Parathyroid adenoma (tissue), 2 donors: Measurements from ENCODE around the gene CDH18.

ENCODE experiments used
- H2AFZ ChIP-seq: fragments of 300-600 bp; sonication (generic); one replicate; pipeline ENCODE4 v1.7.0; 2017; ENCODE audit warnings: antibody characterized with exemption, mild to moderate bottlenecking
- H3K27ac ChIP-seq: fragments of 300-600 bp; sonication (generic); one replicate; pipeline ENCODE4 v1.7.0; 2017
- H3K27me3 ChIP-seq: fragments of 300-600 bp; sonication (generic); one replicate; pipeline ENCODE4 v1.7.0; 2017; ENCODE audit warnings: low read length; ENCODE audit not compliant: control insufficient read depth, insufficient read depth
- H3K36me3 ChIP-seq: fragments of 300-600 bp; sonication (generic); one replicate; pipeline ENCODE4 v1.7.0; 2017; ENCODE audit warnings: low read length; ENCODE audit not compliant: control insufficient read depth, insufficient read depth
- H3K4me1 ChIP-seq: fragments of 300-600 bp; sonication (generic); one replicate; pipeline ENCODE4 v1.7.0; 2017; ENCODE audit warnings: control low read depth
- H3K4me2 ChIP-seq: fragments of 300-600 bp; sonication (generic); one replicate; pipeline ENCODE4 v1.7.0; 2017; ENCODE audit warnings: low read length
- H3K4me3 ChIP-seq: fragments of 300-600 bp; sonication (generic); one replicate; pipeline ENCODE4 v1.7.0; 2017; ENCODE audit warnings: low read depth, low read length
- H3K79me2 ChIP-seq: fragments of 300-600 bp; sonication (generic); one replicate; pipeline ENCODE4 v1.7.0; 2017; ENCODE audit warnings: control low read depth
- H3K9ac ChIP-seq: fragments of 300-600 bp; sonication (generic); one replicate; pipeline ENCODE4 v1.7.0; 2017; ENCODE audit warnings: mild to moderate bottlenecking
- H3K9me3 ChIP-seq: fragments of 300-600 bp; sonication (generic); one replicate; pipeline ENCODE4 v1.7.0; 2017; ENCODE audit warnings: low read length; ENCODE audit not compliant: control insufficient read depth
- TF ChIP-seq, protein P1 (sequence below): fragments of 300-600 bp; sonication (generic); IDR thresholded peaks from one replicate; pipeline ENCODE4 v1.7.0; 2017; ENCODE audit warnings: antibody characterized with exemption, mild to moderate bottlenecking
- donor health status: primary hyperparathyroidism.

The CDH18 gene

DNA sequence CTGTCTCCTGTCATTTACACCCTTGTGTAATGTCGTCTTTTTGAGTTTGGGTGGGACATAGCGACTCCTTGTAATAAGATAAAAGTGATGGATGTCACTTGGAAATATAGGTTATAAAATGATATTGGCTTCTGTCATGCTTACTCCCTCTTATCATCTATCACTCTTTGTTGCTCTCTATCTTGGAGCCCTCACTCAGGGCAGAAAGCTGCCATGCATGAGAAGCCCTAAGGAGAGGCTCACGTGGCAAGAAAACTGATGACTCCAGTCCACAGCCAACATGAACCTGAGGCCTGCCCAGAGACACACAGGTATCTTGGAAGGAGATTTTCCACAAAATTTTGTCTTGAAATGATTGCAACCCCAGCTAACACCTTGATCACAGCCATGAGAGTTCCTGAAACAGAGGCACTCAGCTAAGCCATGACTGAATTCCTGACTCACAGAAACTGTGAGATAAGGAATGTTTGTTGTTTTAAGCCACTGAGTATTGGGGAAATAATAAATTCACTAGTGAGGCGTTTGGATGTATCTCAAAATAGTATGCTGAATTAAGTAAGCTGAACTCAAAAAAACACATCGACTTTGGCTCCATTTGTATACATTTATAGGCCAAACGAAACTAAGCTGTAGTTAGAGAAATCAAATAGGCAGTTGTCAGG lies 216.7 kb downstream of the CDH18 start:
- H3K9ac ChIP-seq = no peak overlapping the region
- H3K36me3 ChIP-seq = no peaks in the 10 kb centered on the region
- H3K4me1 ChIP-seq = no peaks in the 10 kb centered on the region
- H2AFZ ChIP-seq = no peak overlapping the region
- H3K4me2 ChIP-seq = no peak overlapping the region
- no peak overlapping the region for H3K27ac ChIP-seq
- no peaks in the 10 kb centered on the region for H3K79me2 ChIP-seq
- H3K9me3 ChIP-seq = no peaks in the 10 kb centered on the region
- H3K27me3 ChIP-seq = no peaks in the 10 kb centered on the region
- TF ChIP-seq, protein P1, sequence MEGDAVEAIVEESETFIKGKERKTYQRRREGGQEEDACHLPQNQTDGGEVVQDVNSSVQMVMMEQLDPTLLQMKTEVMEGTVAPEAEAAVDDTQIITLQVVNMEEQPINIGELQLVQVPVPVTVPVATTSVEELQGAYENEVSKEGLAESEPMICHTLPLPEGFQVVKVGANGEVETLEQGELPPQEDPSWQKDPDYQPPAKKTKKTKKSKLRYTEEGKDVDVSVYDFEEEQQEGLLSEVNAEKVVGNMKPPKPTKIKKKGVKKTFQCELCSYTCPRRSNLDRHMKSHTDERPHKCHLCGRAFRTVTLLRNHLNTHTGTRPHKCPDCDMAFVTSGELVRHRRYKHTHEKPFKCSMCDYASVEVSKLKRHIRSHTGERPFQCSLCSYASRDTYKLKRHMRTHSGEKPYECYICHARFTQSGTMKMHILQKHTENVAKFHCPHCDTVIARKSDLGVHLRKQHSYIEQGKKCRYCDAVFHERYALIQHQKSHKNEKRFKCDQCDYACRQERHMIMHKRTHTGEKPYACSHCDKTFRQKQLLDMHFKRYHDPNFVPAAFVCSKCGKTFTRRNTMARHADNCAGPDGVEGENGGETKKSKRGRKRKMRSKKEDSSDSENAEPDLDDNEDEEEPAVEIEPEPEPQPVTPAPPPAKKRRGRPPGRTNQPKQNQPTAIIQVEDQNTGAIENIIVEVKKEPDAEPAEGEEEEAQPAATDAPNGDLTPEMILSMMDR = no peak
- H3K4me3 ChIP-seq = no peak overlapping the region

DNA sequence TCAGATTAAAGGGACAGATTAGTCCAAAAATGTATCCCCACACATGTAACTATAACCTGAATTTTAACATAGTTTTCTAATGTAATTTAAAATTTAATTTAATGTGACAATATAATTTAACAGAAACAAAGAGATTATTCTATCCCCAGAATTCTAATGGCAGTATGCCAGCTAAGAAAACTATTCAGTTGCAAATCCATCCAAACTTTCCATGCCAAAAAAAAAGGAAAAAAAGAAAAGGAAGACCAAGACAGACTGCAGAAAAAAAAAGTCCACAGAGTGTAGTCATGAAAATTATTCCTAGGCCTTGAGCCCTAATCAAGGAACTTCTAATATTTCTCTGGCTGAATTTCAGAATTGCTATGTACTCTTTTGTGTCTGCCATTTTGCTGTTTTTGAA lies 217.6 kb downstream of the CDH18 start:
- H3K79me2 ChIP-seq = no peaks in the 10 kb centered on the region
- H3K36me3 ChIP-seq = no peaks in the 10 kb centered on the region
- H3K9me3 ChIP-seq = no peaks in the 10 kb centered on the region
- TF ChIP-seq, protein P1 = no peak
- H3K9ac ChIP-seq = no peak overlapping the region
- no peaks in the 10 kb centered on the region for H3K4me1 ChIP-seq
- no peaks in the 10 kb centered on the region for H3K27me3 ChIP-seq
- H3K4me3 ChIP-seq = no peak overlapping the region
- H2AFZ ChIP-seq = no peak overlapping the region
- H3K4me2 ChIP-seq = no peak overlapping the region
- no peak overlapping the region for H3K27ac ChIP-seq

DNA sequence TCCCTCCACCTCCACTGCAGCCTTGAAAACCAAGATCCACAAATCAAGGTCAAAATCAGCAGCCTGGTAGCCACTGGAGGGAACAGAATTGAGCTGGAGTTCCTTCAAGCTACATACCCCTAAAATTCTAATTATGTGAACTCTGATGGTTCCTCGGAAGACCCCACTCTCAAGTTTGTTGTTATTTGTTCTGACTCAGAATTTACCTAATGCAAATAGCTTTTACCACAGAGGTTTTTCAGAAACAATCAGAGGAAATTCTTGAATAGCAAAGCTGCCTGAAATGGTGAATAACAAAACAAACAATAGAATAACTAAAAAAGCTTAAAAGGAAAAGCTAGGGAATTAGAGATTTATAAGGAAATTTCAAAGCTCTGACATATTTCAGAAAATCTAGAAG lies 220.0 kb downstream of the CDH18 start:
- no peak overlapping the region for H3K4me2 ChIP-seq
- TF ChIP-seq, protein P1 = no peak
- H2AFZ ChIP-seq = no peak overlapping the region
- H3K4me3 ChIP-seq = no peak overlapping the region
- H3K9me3 ChIP-seq = no peaks in the 10 kb centered on the region
- H3K27me3 ChIP-seq = no peaks in the 10 kb centered on the region
- no peak overlapping the region for H3K9ac ChIP-seq
- no peak overlapping the region for H3K27ac ChIP-seq
- no peaks in the 10 kb centered on the region for H3K36me3 ChIP-seq
- H3K79me2 ChIP-seq = no peaks in the 10 kb centered on the region
- no peaks in the 10 kb centered on the region for H3K4me1 ChIP-seq

- TF ChIP-seq, protein P1 = no peak
- Histone ChIP-seq H3K4me1 (no peaks in the 10 kb centered on the region), H3K27ac (no peak overlapping the region), H3K4me2 (no peak overlapping the region), H3K79me2 (no peaks in the 10 kb centered on the region), H3K4me3 (no peak overlapping the region), H2AFZ (no peak overlapping the region), H3K36me3 (no peaks in the 10 kb centered on the region), H3K27me3 (no peaks in the 10 kb centered on the region), H3K9me3 (no peaks in the 10 kb centered on the region), H3K9ac (no peak overlapping the region)
Observed at GRCh38 chr5:19753579-19753978, 234.4 kb downstream of the CDH18 start.

DNA sequence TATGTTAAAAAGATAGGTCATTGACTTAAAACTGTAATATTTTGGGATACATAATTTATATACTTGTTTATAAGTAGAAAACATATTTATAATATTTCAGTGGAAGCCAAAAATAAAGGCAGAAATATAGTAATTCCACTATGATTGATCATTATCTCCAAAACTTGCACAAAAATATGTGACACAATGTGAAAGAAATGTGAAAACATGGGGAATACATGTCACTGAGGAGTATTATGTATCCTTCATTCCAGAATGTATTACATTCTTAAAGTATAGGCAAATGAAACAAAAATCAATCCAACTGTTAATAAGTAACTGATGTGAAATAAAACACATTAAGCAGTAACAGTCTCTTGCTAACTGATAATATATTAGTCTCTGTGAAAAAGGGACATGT lies 236.7 kb downstream of the CDH18 start:
- Histone ChIP-seq H3K9me3 (no peaks in the 10 kb centered on the region), H3K27ac (no peak overlapping the region), H3K4me3 (no peak overlapping the region), H3K36me3 (no peaks in the 10 kb centered on the region), H2AFZ (no peak overlapping the region), H3K27me3 (no peaks in the 10 kb centered on the region), H3K4me1 (no peaks in the 10 kb centered on the region), H3K4me2 (no peak overlapping the region), H3K79me2 (no peaks in the 10 kb centered on the region), H3K9ac (no peak overlapping the region)
- TF ChIP-seq, protein P1 = no peak
